Ovary (tissue), 9 donors: ENCODE measurements around the gene CCNA2. TPM values are rescaled to one million over a fixed set of nuclear protein-coding genes. Genes with fewer than 3 reads are reported as not detected.

Source experiments
- DNase-seq, 5 donors: peaks; one replicate each; pipeline ENCODE4 v3.0.0-alpha.2; 2019 to 2020
- H3K27ac ChIP-seq, 2 donors: fragments of 200-600 bp; one replicate each; pipeline versions ENCODE4 v1.5.1 to v1.8.0; 2019 to 2022
- H3K27me3 ChIP-seq: fragments of 200-600 bp; one replicate; pipeline ENCODE4 v1.8.0; 2022
- H3K36me3 ChIP-seq: fragments of 200-600 bp; sonication (generic); one replicate; pipeline ENCODE4 v1.5.1; 2019
- H3K4me1 ChIP-seq: one replicate; pipeline ENCODE4 v1.8.1; 2013; ENCODE audit warnings: mild to moderate bottlenecking, moderate library complexity; ENCODE audit not compliant: insufficient read depth
- H3K4me3 ChIP-seq: fragments of 200-600 bp; sonication (generic); one replicate; pipeline ENCODE4 v1.5.1; 2017
- H3K9me3 ChIP-seq, 2 donors: fragments of 200-600 bp in 1 of 2; sonication (generic) in 1 of 2; one replicate each; pipeline versions ENCODE4 v1.5.1 to v1.8.1; 2013 to 2019; ENCODE audit warnings: mild to moderate bottlenecking in 1 of 2, moderate library complexity in 1 of 2
- CTCF ChIP-seq, 3 donors: fragments of 450-650 bp in 2 of 3; fragments of 200-600 bp in 1 of 3; IDR thresholded peaks; one replicate each; pipeline versions ENCODE4 v1.5.1 to v1.8.0; 2016 to 2022; ENCODE audit warnings: antibody characterized with exemption in 3 of 3, mild to moderate bottlenecking in 1 of 3
- EP300 ChIP-seq: sonication (generic); formaldehyde crosslinking; IDR thresholded peaks from one replicate; pipeline ENCODE4 v1.6.1; 2017; ENCODE audit warnings: antibody characterized with exemption
- POLR2A ChIP-seq: fragments of 450-650 bp; IDR thresholded peaks from one replicate; pipeline ENCODE4 v1.6.1; 2017; ENCODE audit warnings: antibody characterized with exemption, mild to moderate bottlenecking, moderate library complexity
- WGBS, 3 donors: extraction: QIAGEN DNeasy Blood & Tissue Kit in 1 of 3; methylation state at CpG; one replicate each; pipeline versions ENCODE4 v1.1.5 to v1.1.7; 2013 to 2017; 5-methylcytosine and 5-hydroxymethylcytosine counted together
- intact Hi-C, 4 donors: fragments of 100-400 bp; cut with DNase I; formaldehyde crosslinking; loops; one replicate each; pipeline versions ENCODE4 v1.11.0 to v1.15.1; 2022 to 2023
- polyA plus RNA-seq, 2 donors: library from polyadenylated mRNA; stranded (reverse); fragments of 200-250 nt in 1 of 2; fragments of 350-450 nt in 1 of 2; fragmentation: Illumina TruSeq in 1 of 2; extraction: RNeasy Lipid Tissue Mini Kit (QIAGEN cat#74804) in 1 of 2; gene quantifications; one replicate each; pipeline ENCODE4 v1.2.3, GENCODE V29; 2013 to 2014
- total RNA-seq, 7 donors: library from RNA; depleted of rRNA in 2 of 7; stranded (reverse); fragments of >200 nt in 2 of 7; fragmentation: NEBNext Ultra II Directional in 3 of 7; extraction: Animal tissue kit (Norgen Biotek cat#: 25700) in 3 of 7; gene quantifications; one replicate each; pipeline versions ENCODE4 v1.1.0 to v1.2.4, GENCODE V29; 2016 to 2023
- donor health status: DM: no; HTN: no; CAD: no; lungs with moderate emphysema.
- donor health status: DM: no; HTN: no; CAD: no.
- donor health status: Bipolar disorder and iron deficiency.
- donor health status: DM: yes; HTN: yes; CAD: no.
- donor health status: DM: no; HTN: no; CAD: no.
- donor health status: DM: yes; HTN: yes; CAD: no.

The CCNA2 gene
- total and polyA plus RNA-seq, 9 donors = 0.65 to 3.3 (median 1.4) TPM

GRCh38 chr4:121799208-121799823 lies 24.4 kb downstream of the CCNA2 start:
- Histone ChIP-seq H3K4me1 (no peaks in the 10 kb centered on the region), H3K27me3 (no peaks in the 10 kb centered on the region), H3K4me3 (no peak overlapping the region), H3K27ac (no peak overlapping the region), H3K36me3 (no peaks in the 10 kb centered on the region), H3K9me3 (no peaks in the 10 kb centered on the region)
- intact Hi-C loops = no loop called here
- WGBS, 3 donors = 68 to 79% (median 76%) methylated on average over 2 of the region's 2 CpGs
- DNase-seq = no peak
- TF ChIP-seq EP300 = no peak
- no peak for TF ChIP-seq CTCF (IDR thresholded peaks at IDR 0.05)
- no peak for TF ChIP-seq POLR2A

- no peak overlapping the region for H3K27ac ChIP-seq
- DNase-seq = no peak
- H3K27me3 ChIP-seq = no peaks in the 10 kb centered on the region
- TF ChIP-seq CTCF (IDR thresholded peaks at IDR 0.05) (no peak), POLR2A (no peak), EP300 (no peak)
- no peak overlapping the region for H3K4me3 ChIP-seq
- H3K36me3 ChIP-seq = no peaks in the 10 kb centered on the region
- no peaks in the 10 kb centered on the region for H3K4me1 ChIP-seq
- no peaks in the 10 kb centered on the region for H3K9me3 ChIP-seq
- intact Hi-C loops = no loop called here
Observed at GRCh38 chr4:121796283-121796682, 27.4 kb downstream of the CCNA2 start.

GRCh38 chr4:121794505-121795188 lies 29.0 kb downstream of the CCNA2 start:
- Histone ChIP-seq H3K27me3 (no peaks in the 10 kb centered on the region), H3K4me3 (no peak overlapping the region), H3K27ac (no peak overlapping the region), H3K4me1 (no peaks in the 10 kb centered on the region), H3K36me3 (no peaks in the 10 kb centered on the region), H3K9me3 (no peaks in the 10 kb centered on the region)
- TF ChIP-seq POLR2A (no peak), EP300 (no peak), CTCF (IDR thresholded peaks at IDR 0.05) (no peak)
- DNase-seq = no peak
- WGBS, 3 donors = 51 to 64% (median 55%) methylated on average over 5 of the region's 5 CpGs
- intact Hi-C loops = no loop called here

- 93 to 98% (median 97%) methylated on average over 2 of the region's 2 CpGs for WGBS, 3 donors
- Histone ChIP-seq H3K4me1 (no peaks in the 10 kb centered on the region), H3K9me3 (no peaks in the 10 kb centered on the region), H3K27me3 (no peaks in the 10 kb centered on the region), H3K27ac (no peak overlapping the region), H3K36me3 (no peaks in the 10 kb centered on the region), H3K4me3 (no peak overlapping the region)
- intact Hi-C loops = no loop called here
- TF ChIP-seq EP300 (no peak), POLR2A (no peak), CTCF (IDR thresholded peaks at IDR 0.05) (no peak)
- DNase-seq = no peak
Observed at GRCh38 chr4:121792966-121793365, 30.7 kb downstream of the CCNA2 start.
